HepG2 (cell line): Measurements from ENCODE around the gene ERICH6. TPM values are rescaled to one million over a fixed set of nuclear protein-coding genes. Genes with fewer than 3 reads are reported as not detected.
A peak's percentile ranks its signal among the peaks of the same experiment; 100 is the strongest.

Experiments used
- CBX5 ChIP-seq: sonication (generic); formaldehyde crosslinking; IDR thresholded peaks from 2 replicates; pipeline ENCODE4 v1.4.0; 2020; ENCODE audit warnings: missing genetic modification reagents, borderline replicate concordance
- CEBPG ChIP-seq: IDR thresholded peaks from 2 replicates; pipeline ENCODE4 v1.6.1; 2016
- FOXP1 ChIP-seq, 2 experiments: fragments of 450-650 bp in 1 of 2; IDR thresholded peaks; 2 replicates each; pipeline ENCODE4 v1.6.1; 2017 to 2018; ENCODE audit warnings: antibody characterized with exemption in 1 of 2
- GATAD2A ChIP-seq: IDR thresholded peaks from 2 replicates; pipeline ENCODE4 v1.6.1; 2016
- HDAC2 ChIP-seq: sonication (generic); formaldehyde crosslinking; IDR thresholded peaks from 2 replicates; pipeline ENCODE4 v1.4.0; 2020; ENCODE audit warnings: missing genetic modification reagents
- HNF4G ChIP-seq, 2 experiments: sonication (generic) in 1 of 2; formaldehyde crosslinking in 1 of 2; IDR thresholded peaks; 2 replicates each; pipeline versions ENCODE4 v1.4.0 to v1.6.1; 2011 to 2020; ENCODE audit warnings: borderline replicate concordance in 2 of 2, low read depth in 2 of 2, mild to moderate bottlenecking in 2 of 2, low read length in 1 of 2, missing genetic modification reagents in 1 of 2, moderate library complexity in 1 of 2
- IRF2 ChIP-seq: IDR thresholded peaks from 2 replicates; pipeline ENCODE4 v1.6.1; 2018; ENCODE audit warnings: missing genetic modification reagents, missing compliant biosample characterization
- MYC ChIP-seq: sonication (generic); formaldehyde crosslinking; IDR thresholded peaks from 2 replicates; pipeline ENCODE4 v1.9.0; 2021; ENCODE audit warnings: missing genetic modification reagents, borderline replicate concordance
- NCOR1 ChIP-seq: fragments of 200-600 bp; sonication (generic); IDR thresholded peaks from 2 replicates; pipeline ENCODE4 v1.7.0; 2017; ENCODE audit warnings: antibody characterized with exemption, low read length, borderline replicate concordance
- PAF1 ChIP-seq: IDR thresholded peaks from 2 replicates; pipeline ENCODE4 v1.6.1; 2016; ENCODE audit warnings: missing genetic modification reagents, missing compliant biosample characterization
- PHF21A ChIP-seq: sonication (generic); formaldehyde crosslinking; IDR thresholded peaks from 2 replicates; pipeline ENCODE4 v1.5.0; 2020; ENCODE audit warnings: mild to moderate bottlenecking, missing genetic modification reagents
- SAP130 ChIP-seq: IDR thresholded peaks from 2 replicates; pipeline ENCODE4 v1.6.1; 2016; ENCODE audit warnings: low read depth
- SRSF1 ChIP-seq: fragments of 200-400 bp; formaldehyde crosslinking; optimal IDR thresholded peaks from 2 replicates; pipeline ENCODE3; 2017; ENCODE audit warnings: mild to moderate bottlenecking, low read depth, low read length, moderate library complexity
- TAF1 ChIP-seq: sonication (generic); formaldehyde crosslinking; IDR thresholded peaks from 2 replicates; pipeline ENCODE4 v1.4.0; 2020; ENCODE audit warnings: missing genetic modification reagents
- ZNF12 ChIP-seq: sonication (generic); formaldehyde crosslinking; IDR thresholded peaks from 2 replicates; pipeline ENCODE4 v1.5.0; 2020; ENCODE audit warnings: missing genetic modification reagents
- ZNF33A ChIP-seq: sonication (generic); formaldehyde crosslinking; IDR thresholded peaks from 2 replicates; pipeline ENCODE4 v1.5.1; 2020; ENCODE audit warnings: missing genetic modification reagents, mild to moderate bottlenecking, moderate library complexity, borderline replicate concordance
- ZNF558 ChIP-seq: sonication (generic); formaldehyde crosslinking; IDR thresholded peaks from 2 replicates; pipeline ENCODE4 v1.9.0; 2022; ENCODE audit warnings: mild to moderate bottlenecking, missing genetic modification reagents, borderline replicate concordance
- ZNF776 ChIP-seq: sonication (generic); formaldehyde crosslinking; IDR thresholded peaks from 2 replicates; pipeline ENCODE4 v1.4.0; 2020; ENCODE audit warnings: mild to moderate bottlenecking, missing genetic modification reagents
- ZNF780A ChIP-seq: sonication (generic); formaldehyde crosslinking; IDR thresholded peaks from 2 replicates; pipeline ENCODE4 v1.8.0; 2022; ENCODE audit warnings: mild to moderate bottlenecking, missing genetic modification reagents, moderate library complexity
- ZNF891 ChIP-seq: sonication (generic); formaldehyde crosslinking; IDR thresholded peaks from 2 replicates; pipeline ENCODE4 v1.5.0; 2020; ENCODE audit warnings: mild to moderate bottlenecking, missing genetic modification reagents
- ZSCAN21 ChIP-seq: sonication (generic); formaldehyde crosslinking; IDR thresholded peaks from 2 replicates; pipeline ENCODE4 v1.8.0; 2022; ENCODE audit warnings: mild to moderate bottlenecking, missing genetic modification reagents, moderate library complexity, borderline replicate concordance
- polyA plus RNA-seq, 8 experiments: library from polyadenylated mRNA; depleted of rRNA in 3 of 8; stranded (reverse) in 7 of 8; unstranded in 1 of 8; fragments of >200 nt; fragmentation: Illumina TruSeq in 4 of 8; extraction: Trizol in 4 of 8; gene quantifications; 2 replicates each; pipeline versions ENCODE4 v1.2.1 to v1.2.3, GENCODE V29; 2011 to 2016; ENCODE audit warnings: low read depth in 4 of 8, missing spikeins in 1 of 8, mixed read lengths in 1 of 8; ENCODE audit not compliant: insufficient read depth in 1 of 8
- total RNA-seq, 5 experiments: library from RNA; depleted of rRNA; stranded (reverse); fragments of >200 nt; fragmentation: Illumina TruSeq; extraction: Trizol; gene quantifications; 2 replicates each; pipeline ENCODE4 v1.2.3, GENCODE V29; 2016; ENCODE audit warnings: low read depth in 1 of 5
- TF ChIP-seq, protein P1 (sequence below): sonication (generic); formaldehyde crosslinking; IDR thresholded peaks from 2 replicates; pipeline ENCODE4 v1.9.0; 2021; ENCODE audit warnings: missing genetic modification reagents, mild to moderate bottlenecking, borderline replicate concordance
- TF ChIP-seq, protein P2 (sequence below): sonication (generic); formaldehyde crosslinking; IDR thresholded peaks from 2 replicates; pipeline ENCODE4 v1.4.0; 2020; ENCODE audit warnings: mild to moderate bottlenecking, missing genetic modification reagents
- TF ChIP-seq, protein P3 (sequence below): IDR thresholded peaks from 2 replicates; pipeline ENCODE4 v1.6.1; 2018; ENCODE audit warnings: missing genetic modification reagents, mild to moderate bottlenecking, missing compliant biosample characterization
- TF ChIP-seq, protein P4 (sequence below): sonication (generic); formaldehyde crosslinking; conservative IDR thresholded peaks from 2 replicates; pipeline ENCODE4 v1.4.0; 2020; ENCODE audit warnings: missing genetic modification reagents

ERICH6 gene
- total and polyA plus RNA-seq, 2 of the 13 experiments (the other 11 are each of a cell fraction or from before 2014, with no cell fraction given), result 0.03 TPM; not detected in 1

DNA sequence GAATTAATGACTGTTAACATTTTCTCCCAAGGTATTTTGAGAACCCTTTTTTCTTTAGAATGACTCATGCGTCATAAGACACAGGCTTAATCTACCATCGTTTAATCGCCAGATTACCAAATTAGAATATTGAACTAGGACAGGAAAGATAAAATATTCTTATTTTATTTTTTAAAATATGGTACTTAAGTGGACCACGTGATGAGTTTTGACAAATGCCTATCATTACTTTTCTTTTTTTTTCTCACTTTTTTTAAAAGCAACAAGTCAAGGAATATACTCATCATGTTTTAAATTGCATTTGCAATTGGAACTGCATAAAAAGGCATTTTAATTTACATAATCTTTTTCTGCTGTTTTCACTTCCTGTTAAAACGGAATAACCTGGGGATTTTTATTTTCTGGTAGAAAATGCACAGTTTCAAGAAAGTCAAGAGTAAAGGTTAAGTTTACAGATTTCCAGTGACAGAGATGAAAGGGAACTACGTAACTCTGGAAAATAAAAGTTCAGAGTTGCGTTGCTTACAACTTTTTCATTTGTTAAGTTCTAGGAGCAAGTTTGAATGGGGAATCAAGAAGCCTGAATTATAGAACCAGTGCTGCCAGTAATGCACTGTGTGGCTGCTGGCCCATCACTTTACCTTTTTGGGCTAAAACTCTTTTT lies 35.6 kb upstream of the ERICH6 start (continued):
- TF ChIP-seq, protein P1, sequence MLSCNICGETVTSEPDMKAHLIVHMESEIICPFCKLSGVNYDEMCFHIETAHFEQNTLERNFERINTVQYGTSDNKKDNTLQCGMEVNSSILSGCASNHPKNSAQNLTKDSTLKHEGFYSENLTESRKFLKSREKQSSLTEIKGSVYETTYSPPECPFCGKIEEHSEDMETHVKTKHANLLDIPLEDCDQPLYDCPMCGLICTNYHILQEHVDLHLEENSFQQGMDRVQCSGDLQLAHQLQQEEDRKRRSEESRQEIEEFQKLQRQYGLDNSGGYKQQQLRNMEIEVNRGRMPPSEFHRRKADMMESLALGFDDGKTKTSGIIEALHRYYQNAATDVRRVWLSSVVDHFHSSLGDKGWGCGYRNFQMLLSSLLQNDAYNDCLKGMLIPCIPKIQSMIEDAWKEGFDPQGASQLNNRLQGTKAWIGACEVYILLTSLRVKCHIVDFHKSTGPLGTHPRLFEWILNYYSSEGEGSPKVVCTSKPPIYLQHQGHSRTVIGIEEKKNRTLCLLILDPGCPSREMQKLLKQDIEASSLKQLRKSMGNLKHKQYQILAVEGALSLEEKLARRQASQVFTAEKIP (CRISPR knock-in tag), result no peak
- peak; percentile 43; the same call in 1 of the 2 replicates for TF ChIP-seq GATAD2A (CRISPR knock-in tag)
- no peak for TF ChIP-seq MYC (CRISPR knock-in tag)
- TF ChIP-seq ZNF558, result no peak
- TF ChIP-seq ZNF780A (CRISPR knock-in tag), result no peak
- TF ChIP-seq ZNF12 (CRISPR knock-in tag), result no peak
- no peak for TF ChIP-seq ZNF891 (CRISPR knock-in tag)
- TF ChIP-seq TAF1 (CRISPR knock-in tag), result no peak
- TF ChIP-seq, protein P2, sequence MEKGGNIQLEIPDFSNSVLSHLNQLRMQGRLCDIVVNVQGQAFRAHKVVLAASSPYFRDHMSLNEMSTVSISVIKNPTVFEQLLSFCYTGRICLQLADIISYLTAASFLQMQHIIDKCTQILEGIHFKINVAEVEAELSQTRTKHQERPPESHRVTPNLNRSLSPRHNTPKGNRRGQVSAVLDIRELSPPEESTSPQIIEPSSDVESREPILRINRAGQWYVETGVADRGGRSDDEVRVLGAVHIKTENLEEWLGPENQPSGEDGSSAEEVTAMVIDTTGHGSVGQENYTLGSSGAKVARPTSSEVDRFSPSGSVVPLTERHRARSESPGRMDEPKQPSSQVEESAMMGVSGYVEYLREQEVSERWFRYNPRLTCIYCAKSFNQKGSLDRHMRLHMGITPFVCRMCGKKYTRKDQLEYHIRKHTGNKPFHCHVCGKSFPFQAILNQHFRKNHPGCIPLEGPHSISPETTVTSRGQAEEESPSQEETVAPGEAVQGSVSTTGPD (CRISPR knock-in tag), result no peak
- TF ChIP-seq ZSCAN21 (CRISPR knock-in tag), result no peak
- TF ChIP-seq HNF4G (IDR thresholded peaks at IDR 0.05; ENCODE audit: borderline replicate concordance, low read depth, low read length), result peak; percentile 58; the same call in 1 of the 2 replicates
- TF ChIP-seq HNF4G (CRISPR knock-in tag; IDR thresholded peaks at IDR 0.05; ENCODE audit: borderline replicate concordance, low read depth), result no peak
- no peak for TF ChIP-seq FOXP1 (IDR thresholded peaks at IDR 0.05)
- TF ChIP-seq FOXP1 (CRISPR knock-in tag; IDR thresholded peaks at IDR 0.05), result peak; percentile 50; the same call in 1 of the 2 replicates
- TF ChIP-seq, protein P3, sequence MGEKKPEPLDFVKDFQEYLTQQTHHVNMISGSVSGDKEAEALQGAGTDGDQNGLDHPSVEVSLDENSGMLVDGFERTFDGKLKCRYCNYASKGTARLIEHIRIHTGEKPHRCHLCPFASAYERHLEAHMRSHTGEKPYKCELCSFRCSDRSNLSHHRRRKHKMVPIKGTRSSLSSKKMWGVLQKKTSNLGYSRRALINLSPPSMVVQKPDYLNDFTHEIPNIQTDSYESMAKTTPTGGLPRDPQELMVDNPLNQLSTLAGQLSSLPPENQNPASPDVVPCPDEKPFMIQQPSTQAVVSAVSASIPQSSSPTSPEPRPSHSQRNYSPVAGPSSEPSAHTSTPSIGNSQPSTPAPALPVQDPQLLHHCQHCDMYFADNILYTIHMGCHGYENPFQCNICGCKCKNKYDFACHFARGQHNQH (CRISPR knock-in tag), result peak; percentile 54; the same call in 1 of the 2 replicates
- TF ChIP-seq SAP130 (CRISPR knock-in tag), result peak; percentile 65
- peak; percentile 54; the same call in 1 of the 2 replicates for TF ChIP-seq NCOR1
- TF ChIP-seq CEBPG (CRISPR knock-in tag), result peak; percentile 63
- no peak for TF ChIP-seq IRF2 (CRISPR knock-in tag)
- TF ChIP-seq ZNF33A (CRISPR knock-in tag), result no peak
- no peak for TF ChIP-seq PAF1 (CRISPR knock-in tag)
- TF ChIP-seq SRSF1, result no peak
- TF ChIP-seq, protein P4, sequence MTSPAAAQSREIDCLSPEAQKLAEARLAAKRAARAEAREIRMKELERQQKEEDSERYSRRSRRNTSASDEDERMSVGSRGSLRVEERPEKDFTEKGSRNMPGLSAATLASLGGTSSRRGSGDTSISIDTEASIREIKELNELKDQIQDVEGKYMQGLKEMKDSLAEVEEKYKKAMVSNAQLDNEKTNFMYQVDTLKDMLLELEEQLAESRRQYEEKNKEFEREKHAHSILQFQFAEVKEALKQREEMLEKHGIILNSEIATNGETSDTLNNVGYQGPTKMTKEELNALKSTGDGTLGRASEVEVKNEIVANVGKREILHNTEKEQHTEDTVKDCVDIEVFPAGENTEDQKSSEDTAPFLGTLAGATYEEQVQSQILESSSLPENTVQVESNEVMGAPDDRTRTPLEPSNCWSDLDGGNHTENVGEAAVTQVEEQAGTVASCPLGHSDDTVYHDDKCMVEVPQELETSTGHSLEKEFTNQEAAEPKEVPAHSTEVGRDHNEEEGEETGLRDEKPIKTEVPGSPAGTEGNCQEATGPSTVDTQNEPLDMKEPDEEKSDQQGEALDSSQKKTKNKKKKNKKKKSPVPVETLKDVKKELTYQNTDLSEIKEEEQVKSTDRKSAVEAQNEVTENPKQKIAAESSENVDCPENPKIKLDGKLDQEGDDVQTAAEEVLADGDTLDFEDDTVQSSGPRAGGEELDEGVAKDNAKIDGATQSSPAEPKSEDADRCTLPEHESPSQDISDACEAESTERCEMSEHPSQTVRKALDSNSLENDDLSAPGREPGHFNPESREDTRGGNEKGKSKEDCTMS (CRISPR knock-in tag), result no peak
- peak; percentile 31; the same call in 1 of the 2 replicates for TF ChIP-seq PHF21A (CRISPR knock-in tag)
- TF ChIP-seq CBX5 (CRISPR knock-in tag), result no peak
- TF ChIP-seq HDAC2, result no peak
- no peak for TF ChIP-seq ZNF776 (CRISPR knock-in tag)
